GM23338 (cell line): ENCODE data around the gene DENND4A. TPM values are rescaled to one million over a fixed set of nuclear protein-coding genes. Genes with fewer than 3 reads are reported as not detected.

Experiments used
- ATAC-seq: fragments of 200-7000 bp; cut with Tn5 transposase; 3 replicates; pipeline ENCODE4 v1.9.1; 2020
- DNase-seq: peaks from one replicate; pipeline ENCODE4 v3.0.0-alpha.2; 2015; ENCODE audit warnings: low spot score
- H2AFZ ChIP-seq: fragments of 200-600 bp; sonication (generic); 2 replicates; pipeline ENCODE4 v1.8.0; 2016; ENCODE audit warnings: antibody characterized with exemption, mild to moderate bottlenecking, moderate library complexity
- H3F3A ChIP-seq: fragments of 200-600 bp; sonication (generic); replicated peaks from 2 replicates; pipeline ENCODE4 v1.8.0; 2017; ENCODE audit warnings: antibody characterized with exemption, mixed run types, low read depth
- H3K27ac ChIP-seq: fragments of 200-600 bp; sonication (generic); 2 replicates; pipeline ENCODE4 v1.6.1; 2016; ENCODE audit warnings: low read depth
- H3K27me3 ChIP-seq: fragments of 200-600 bp; sonication (generic); 2 replicates; pipeline ENCODE4 v1.8.0; 2016; ENCODE audit warnings: mild to moderate bottlenecking, mixed run types, moderate library complexity; ENCODE audit not compliant: insufficient read depth
- H3K36me3 ChIP-seq: fragments of 200-600 bp; sonication (generic); 2 replicates; pipeline ENCODE4 v1.8.0; 2016; ENCODE audit warnings: mild to moderate bottlenecking; ENCODE audit not compliant: insufficient read depth
- H3K4me1 ChIP-seq: fragments of 200-600 bp; sonication (generic); 2 replicates; pipeline ENCODE4 v1.8.0; 2016; ENCODE audit warnings: mild to moderate bottlenecking, moderate library complexity; ENCODE audit not compliant: insufficient read depth
- H3K4me2 ChIP-seq: fragments of 200-600 bp; sonication (generic); 2 replicates; pipeline ENCODE4 v1.7.1; 2017; ENCODE audit warnings: mixed run types
- H3K4me3 ChIP-seq: fragments of 200-600 bp; sonication (generic); 2 replicates; pipeline ENCODE4 v1.6.1; 2016; ENCODE audit warnings: mixed run types
- H3K79me2 ChIP-seq: fragments of 200-600 bp; sonication (generic); replicated peaks from 2 replicates; pipeline ENCODE4 v1.8.0; 2017; ENCODE audit warnings: mild to moderate bottlenecking; ENCODE audit not compliant: insufficient read depth
- H3K9me2 ChIP-seq: fragments of 200-600 bp; sonication (generic); 2 replicates; pipeline ENCODE4 v1.8.0; 2017; ENCODE audit not compliant: insufficient read depth
- H4K20me1 ChIP-seq: fragments of 200-600 bp; sonication (generic); replicated peaks from 2 replicates; pipeline ENCODE4 v1.8.0; 2017; ENCODE audit warnings: mild to moderate bottlenecking; ENCODE audit not compliant: insufficient read depth
- H3K27ac Mint-ChIP-seq: 2 replicates; pipeline ENCODE4 v1.8.0; 2020; ENCODE audit warnings: inconsistent platforms, mild to moderate bottlenecking, moderate library complexity, mixed read lengths
- H3K27me3 Mint-ChIP-seq: 3 replicates; pipeline ENCODE4 v1.8.0; 2022; ENCODE audit warnings: low read depth, mild to moderate bottlenecking, moderate library complexity, mixed read lengths, inconsistent platforms; ENCODE audit not compliant: insufficient read depth, poor library complexity
- H3K36me3 Mint-ChIP-seq: 3 replicates; pipeline ENCODE4 v1.8.0; 2021; ENCODE audit warnings: low read depth, mild to moderate bottlenecking, inconsistent platforms, moderate library complexity, mixed read lengths
- H3K4me1 Mint-ChIP-seq: 3 replicates; pipeline ENCODE4 v1.8.0; 2020; ENCODE audit warnings: mild to moderate bottlenecking, inconsistent platforms, mixed read lengths
- H3K4me3 Mint-ChIP-seq: 3 replicates; pipeline ENCODE4 v1.8.0; 2021; ENCODE audit warnings: moderate library complexity, mild to moderate bottlenecking, inconsistent platforms, mixed read lengths
- H3K9me3 Mint-ChIP-seq: 3 replicates; pipeline ENCODE4 v1.8.0; 2020; ENCODE audit warnings: moderate library complexity, mild to moderate bottlenecking, inconsistent platforms, mixed read lengths
- CREB1 ChIP-seq: fragments of 250-450 bp; sonication (Bioruptor Pico); IDR thresholded peaks from 2 replicates; pipeline ENCODE4 v1.5.0; 2020; ENCODE audit warnings: low read depth, mild to moderate bottlenecking, moderate library complexity
- EZH2 ChIP-seq: fragments of 200-600 bp; sonication (generic); IDR thresholded peaks from one replicate; pipeline ENCODE4 v1.8.0; 2017; ENCODE audit warnings: antibody characterized with exemption, mild to moderate bottlenecking, low read depth; ENCODE audit not compliant: unreplicated experiment
- EZH2phosphoT487 ChIP-seq: fragments of 200-600 bp; sonication (generic); IDR thresholded peaks from one replicate; pipeline ENCODE4 v1.8.1; 2018; ENCODE audit warnings: antibody characterized with exemption; ENCODE audit not compliant: unreplicated experiment
- JUNB ChIP-seq: IDR thresholded peaks from one replicate; pipeline ENCODE4 v1.6.1; 2016; ENCODE audit warnings: antibody characterized with exemption; ENCODE audit not compliant: unreplicated experiment
- NANOG ChIP-seq: IDR thresholded peaks from 2 replicates; pipeline ENCODE4 v1.6.1; 2016; ENCODE audit warnings: antibody characterized with exemption, borderline replicate concordance
- POLR2AphosphoS5 ChIP-seq: IDR thresholded peaks from 2 replicates; pipeline ENCODE4 v1.6.1; 2016; ENCODE audit warnings: antibody characterized with exemption, low read depth
- STAT1 ChIP-seq: IDR thresholded peaks from one replicate; pipeline ENCODE4 v1.6.1; 2016; ENCODE audit warnings: antibody characterized with exemption; ENCODE audit not compliant: unreplicated experiment
- ZNF114 ChIP-seq: fragments of 250-450 bp; sonication (Bioruptor Pico); IDR thresholded peaks from 2 replicates; pipeline ENCODE4 v1.5.0; 2020; ENCODE audit warnings: mild to moderate bottlenecking, moderate library complexity
- ZNF331 ChIP-seq: fragments of 250-450 bp; sonication (Bioruptor Pico); IDR thresholded peaks from 2 replicates; pipeline ENCODE4 v1.5.0; 2020; ENCODE audit warnings: low read depth, mild to moderate bottlenecking, moderate library complexity
- polyA plus RNA-seq: library from polyadenylated mRNA; unstranded; fragments of >200 nt; fragmentation: Nextera tagmentation; extraction: Ambion mirVana; gene quantifications from 2 replicates; pipeline ENCODE4 v1.2.1, GENCODE V29; 2016
- total RNA-seq: library from RNA; depleted of rRNA; stranded (reverse); fragments of >200 nt; shearing (Covaris generic); gene quantifications from 2 replicates; pipeline ENCODE4 v1.2.3, GENCODE V29; 2014
- TF ChIP-seq, protein P1 (sequence below): IDR thresholded peaks from 2 replicates; pipeline ENCODE4 v1.6.1; 2016; ENCODE audit warnings: antibody characterized with exemption
- TF ChIP-seq, protein P2 (sequence below), 2 experiments: fragments of 200-600 bp in 1 of 2; sonication (generic) in 1 of 2; conservative IDR thresholded peaks; 2 replicates each; pipeline versions ENCODE4 v1.5.1 to v1.6.1; 2016 to 2017; ENCODE audit warnings: antibody characterized with exemption in 2 of 2, low read depth in 2 of 2, mild to moderate bottlenecking in 2 of 2, moderate library complexity in 1 of 2
- TF ChIP-seq, protein P3 (sequence below): fragments of 250-450 bp; sonication (Bioruptor Pico); IDR thresholded peaks from 2 replicates; pipeline ENCODE4 v1.5.0; 2020; ENCODE audit warnings: mild to moderate bottlenecking, moderate library complexity
- TF ChIP-seq, protein P4 (sequence below): IDR thresholded peaks from one replicate; pipeline ENCODE4 v1.6.1; 2018; ENCODE audit warnings: antibody characterized with exemption; ENCODE audit not compliant: unreplicated experiment

The DENND4A gene
- total and polyA plus RNA-seq, 2 experiments from 2014 or later, result 3.4 to 9.0 TPM

DNA sequence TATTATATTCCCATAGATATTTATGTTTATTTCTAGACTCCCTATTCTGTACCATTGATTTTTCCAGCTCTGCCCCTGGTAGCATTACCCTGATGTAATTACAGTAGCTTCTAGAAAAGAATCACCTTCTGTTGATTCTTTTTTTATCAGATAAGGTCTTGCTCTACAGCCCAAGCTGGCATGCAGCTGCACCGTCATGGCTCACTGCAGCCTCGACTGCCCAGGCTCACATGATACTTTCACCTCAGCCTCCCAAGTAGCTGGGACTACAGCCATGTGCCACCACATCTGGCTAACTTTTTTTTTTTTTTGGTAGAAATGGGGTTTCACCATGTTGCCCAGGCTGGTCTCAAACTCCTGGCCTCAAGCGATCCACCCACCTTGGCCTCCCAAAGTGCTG, 128.6 kb downstream of the DENND4A start:
- H3K4me3 Mint-ChIP-seq, result no peak overlapping the region
- no peak overlapping the region for H3K27ac Mint-ChIP-seq
- no peaks in the 10 kb centered on the region for H3K79me2 ChIP-seq
- no peaks in the 10 kb centered on the region for H3K36me3 ChIP-seq
- no peaks in the 10 kb centered on the region for H3K4me1 ChIP-seq
- no peaks in the 10 kb centered on the region for H3K27me3 ChIP-seq
- no peak overlapping the region for H3K27ac ChIP-seq
- H3K27me3 Mint-ChIP-seq, result no peaks in the 10 kb centered on the region
- H3F3A ChIP-seq, result no peaks in the 10 kb centered on the region; the same call in 1 of the 2 replicates
- H2AFZ ChIP-seq, result no peak overlapping the region
- no peak overlapping the region for H3K4me3 ChIP-seq
- no peaks in the 10 kb centered on the region for H3K9me3 Mint-ChIP-seq
- no peaks in the 10 kb centered on the region for H4K20me1 ChIP-seq
- TF ChIP-seq, protein P1, sequence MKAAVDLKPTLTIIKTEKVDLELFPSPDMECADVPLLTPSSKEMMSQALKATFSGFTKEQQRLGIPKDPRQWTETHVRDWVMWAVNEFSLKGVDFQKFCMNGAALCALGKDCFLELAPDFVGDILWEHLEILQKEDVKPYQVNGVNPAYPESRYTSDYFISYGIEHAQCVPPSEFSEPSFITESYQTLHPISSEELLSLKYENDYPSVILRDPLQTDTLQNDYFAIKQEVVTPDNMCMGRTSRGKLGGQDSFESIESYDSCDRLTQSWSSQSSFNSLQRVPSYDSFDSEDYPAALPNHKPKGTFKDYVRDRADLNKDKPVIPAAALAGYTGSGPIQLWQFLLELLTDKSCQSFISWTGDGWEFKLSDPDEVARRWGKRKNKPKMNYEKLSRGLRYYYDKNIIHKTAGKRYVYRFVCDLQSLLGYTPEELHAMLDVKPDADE, result no peak
- TF ChIP-seq CREB1 (CRISPR knock-in tag), result no peak
- TF ChIP-seq EZH2, result no peak
- no peak for TF ChIP-seq ZNF114 (CRISPR knock-in tag)
- TF ChIP-seq, protein P2, sequence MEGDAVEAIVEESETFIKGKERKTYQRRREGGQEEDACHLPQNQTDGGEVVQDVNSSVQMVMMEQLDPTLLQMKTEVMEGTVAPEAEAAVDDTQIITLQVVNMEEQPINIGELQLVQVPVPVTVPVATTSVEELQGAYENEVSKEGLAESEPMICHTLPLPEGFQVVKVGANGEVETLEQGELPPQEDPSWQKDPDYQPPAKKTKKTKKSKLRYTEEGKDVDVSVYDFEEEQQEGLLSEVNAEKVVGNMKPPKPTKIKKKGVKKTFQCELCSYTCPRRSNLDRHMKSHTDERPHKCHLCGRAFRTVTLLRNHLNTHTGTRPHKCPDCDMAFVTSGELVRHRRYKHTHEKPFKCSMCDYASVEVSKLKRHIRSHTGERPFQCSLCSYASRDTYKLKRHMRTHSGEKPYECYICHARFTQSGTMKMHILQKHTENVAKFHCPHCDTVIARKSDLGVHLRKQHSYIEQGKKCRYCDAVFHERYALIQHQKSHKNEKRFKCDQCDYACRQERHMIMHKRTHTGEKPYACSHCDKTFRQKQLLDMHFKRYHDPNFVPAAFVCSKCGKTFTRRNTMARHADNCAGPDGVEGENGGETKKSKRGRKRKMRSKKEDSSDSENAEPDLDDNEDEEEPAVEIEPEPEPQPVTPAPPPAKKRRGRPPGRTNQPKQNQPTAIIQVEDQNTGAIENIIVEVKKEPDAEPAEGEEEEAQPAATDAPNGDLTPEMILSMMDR (conservative IDR thresholded peaks at IDR 0.05; ENCODE audit: low read depth in 2 of 2), result no peak
- TF ChIP-seq, protein P3, sequence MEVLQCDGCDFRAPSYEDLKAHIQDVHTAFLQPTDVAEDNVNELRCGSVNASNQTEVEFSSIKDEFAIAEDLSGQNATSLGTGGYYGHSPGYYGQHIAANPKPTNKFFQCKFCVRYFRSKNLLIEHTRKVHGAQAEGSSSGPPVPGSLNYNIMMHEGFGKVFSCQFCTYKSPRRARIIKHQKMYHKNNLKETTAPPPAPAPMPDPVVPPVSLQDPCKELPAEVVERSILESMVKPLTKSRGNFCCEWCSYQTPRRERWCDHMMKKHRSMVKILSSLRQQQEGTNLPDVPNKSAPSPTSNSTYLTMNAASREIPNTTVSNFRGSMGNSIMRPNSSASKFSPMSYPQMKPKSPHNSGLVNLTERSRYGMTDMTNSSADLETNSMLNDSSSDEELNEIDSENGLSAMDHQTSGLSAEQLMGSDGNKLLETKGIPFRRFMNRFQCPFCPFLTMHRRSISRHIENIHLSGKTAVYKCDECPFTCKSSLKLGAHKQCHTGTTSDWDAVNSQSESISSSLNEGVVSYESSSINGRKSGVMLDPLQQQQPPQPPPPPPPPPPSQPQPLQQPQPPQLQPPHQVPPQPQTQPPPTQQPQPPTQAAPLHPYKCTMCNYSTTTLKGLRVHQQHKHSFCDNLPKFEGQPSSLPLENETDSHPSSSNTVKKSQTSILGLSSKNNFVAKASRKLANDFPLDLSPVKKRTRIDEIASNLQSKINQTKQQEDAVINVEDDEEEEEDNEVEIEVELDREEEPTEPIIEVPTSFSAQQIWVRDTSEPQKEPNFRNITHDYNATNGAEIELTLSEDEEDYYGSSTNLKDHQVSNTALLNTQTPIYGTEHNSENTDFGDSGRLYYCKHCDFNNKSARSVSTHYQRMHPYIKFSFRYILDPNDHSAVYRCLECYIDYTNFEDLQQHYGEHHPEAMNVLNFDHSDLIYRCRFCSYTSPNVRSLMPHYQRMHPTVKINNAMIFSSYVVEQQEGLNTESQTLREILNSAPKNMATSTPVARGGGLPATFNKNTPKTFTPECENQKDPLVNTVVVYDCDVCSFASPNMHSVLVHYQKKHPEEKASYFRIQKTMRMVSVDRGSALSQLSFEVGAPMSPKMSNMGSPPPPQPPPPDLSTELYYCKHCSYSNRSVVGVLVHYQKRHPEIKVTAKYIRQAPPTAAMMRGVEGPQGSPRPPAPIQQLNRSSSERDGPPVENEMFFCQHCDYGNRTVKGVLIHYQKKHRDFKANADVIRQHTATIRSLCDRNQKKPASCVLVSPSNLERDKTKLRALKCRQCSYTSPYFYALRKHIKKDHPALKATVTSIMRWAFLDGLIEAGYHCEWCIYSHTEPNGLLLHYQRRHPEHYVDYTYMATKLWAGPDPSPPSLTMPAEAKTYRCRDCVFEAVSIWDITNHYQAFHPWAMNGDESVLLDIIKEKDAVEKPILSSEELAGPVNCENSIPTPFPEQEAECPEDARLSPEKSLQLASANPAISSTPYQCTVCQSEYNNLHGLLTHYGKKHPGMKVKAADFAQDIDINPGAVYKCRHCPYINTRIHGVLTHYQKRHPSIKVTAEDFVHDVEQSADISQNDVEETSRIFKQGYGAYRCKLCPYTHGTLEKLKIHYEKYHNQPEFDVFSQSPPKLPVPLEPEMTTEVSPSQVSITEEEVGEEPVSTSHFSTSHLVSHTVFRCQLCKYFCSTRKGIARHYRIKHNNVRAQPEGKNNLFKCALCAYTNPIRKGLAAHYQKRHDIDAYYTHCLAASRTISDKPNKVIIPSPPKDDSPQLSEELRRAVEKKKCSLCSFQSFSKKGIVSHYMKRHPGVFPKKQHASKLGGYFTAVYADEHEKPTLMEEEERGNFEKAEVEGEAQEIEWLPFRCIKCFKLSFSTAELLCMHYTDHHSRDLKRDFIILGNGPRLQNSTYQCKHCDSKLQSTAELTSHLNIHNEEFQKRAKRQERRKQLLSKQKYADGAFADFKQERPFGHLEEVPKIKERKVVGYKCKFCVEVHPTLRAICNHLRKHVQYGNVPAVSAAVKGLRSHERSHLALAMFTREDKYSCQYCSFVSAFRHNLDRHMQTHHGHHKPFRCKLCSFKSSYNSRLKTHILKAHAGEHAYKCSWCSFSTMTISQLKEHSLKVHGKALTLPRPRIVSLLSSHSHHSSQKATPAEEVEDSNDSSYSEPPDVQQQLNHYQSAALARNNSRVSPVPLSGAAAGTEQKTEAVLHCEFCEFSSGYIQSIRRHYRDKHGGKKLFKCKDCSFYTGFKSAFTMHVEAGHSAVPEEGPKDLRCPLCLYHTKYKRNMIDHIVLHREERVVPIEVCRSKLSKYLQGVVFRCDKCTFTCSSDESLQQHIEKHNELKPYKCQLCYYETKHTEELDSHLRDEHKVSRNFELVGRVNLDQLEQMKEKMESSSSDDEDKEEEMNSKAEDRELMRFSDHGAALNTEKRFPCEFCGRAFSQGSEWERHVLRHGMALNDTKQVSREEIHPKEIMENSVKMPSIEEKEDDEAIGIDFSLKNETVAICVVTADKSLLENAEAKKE (CRISPR knock-in tag), result no peak
- TF ChIP-seq POLR2AphosphoS5, result no peak
- no peak for TF ChIP-seq ZNF331 (CRISPR knock-in tag)
- no peak for TF ChIP-seq STAT1
- TF ChIP-seq JUNB, result no peak
- no peak for TF ChIP-seq EZH2phosphoT487
- no peak for TF ChIP-seq NANOG
- TF ChIP-seq, protein P4, sequence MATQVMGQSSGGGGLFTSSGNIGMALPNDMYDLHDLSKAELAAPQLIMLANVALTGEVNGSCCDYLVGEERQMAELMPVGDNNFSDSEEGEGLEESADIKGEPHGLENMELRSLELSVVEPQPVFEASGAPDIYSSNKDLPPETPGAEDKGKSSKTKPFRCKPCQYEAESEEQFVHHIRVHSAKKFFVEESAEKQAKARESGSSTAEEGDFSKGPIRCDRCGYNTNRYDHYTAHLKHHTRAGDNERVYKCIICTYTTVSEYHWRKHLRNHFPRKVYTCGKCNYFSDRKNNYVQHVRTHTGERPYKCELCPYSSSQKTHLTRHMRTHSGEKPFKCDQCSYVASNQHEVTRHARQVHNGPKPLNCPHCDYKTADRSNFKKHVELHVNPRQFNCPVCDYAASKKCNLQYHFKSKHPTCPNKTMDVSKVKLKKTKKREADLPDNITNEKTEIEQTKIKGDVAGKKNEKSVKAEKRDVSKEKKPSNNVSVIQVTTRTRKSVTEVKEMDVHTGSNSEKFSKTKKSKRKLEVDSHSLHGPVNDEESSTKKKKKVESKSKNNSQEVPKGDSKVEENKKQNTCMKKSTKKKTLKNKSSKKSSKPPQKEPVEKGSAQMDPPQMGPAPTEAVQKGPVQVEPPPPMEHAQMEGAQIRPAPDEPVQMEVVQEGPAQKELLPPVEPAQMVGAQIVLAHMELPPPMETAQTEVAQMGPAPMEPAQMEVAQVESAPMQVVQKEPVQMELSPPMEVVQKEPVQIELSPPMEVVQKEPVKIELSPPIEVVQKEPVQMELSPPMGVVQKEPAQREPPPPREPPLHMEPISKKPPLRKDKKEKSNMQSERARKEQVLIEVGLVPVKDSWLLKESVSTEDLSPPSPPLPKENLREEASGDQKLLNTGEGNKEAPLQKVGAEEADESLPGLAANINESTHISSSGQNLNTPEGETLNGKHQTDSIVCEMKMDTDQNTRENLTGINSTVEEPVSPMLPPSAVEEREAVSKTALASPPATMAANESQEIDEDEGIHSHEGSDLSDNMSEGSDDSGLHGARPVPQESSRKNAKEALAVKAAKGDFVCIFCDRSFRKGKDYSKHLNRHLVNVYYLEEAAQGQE, result no peak
- ATAC-seq (no peak), DNase-seq (no peak)
- no peaks in the 10 kb centered on the region for H3K4me1 Mint-ChIP-seq
- no peak overlapping the region for H3K4me2 ChIP-seq
- no peaks in the 10 kb centered on the region for H3K9me2 ChIP-seq
- no peaks in the 10 kb centered on the region for H3K36me3 Mint-ChIP-seq
